Activated CD8-positive, alpha-beta T cell treated with anti-CD3 and anti-CD28 coated beads, Interleukin-2, amount 10 ng/mL, durations not matched to agents 7 days and 5 days (primary cell): Measurements from ENCODE around the gene PSRC1. TPM values are rescaled to one million over a fixed set of nuclear protein-coding genes. Genes with fewer than 3 reads are reported as not detected.
A peak's percentile ranks its signal among the peaks of the same experiment; 100 is the strongest.

Experiments used
- ATAC-seq: fragments of 150-1000 bp; cut with Tn5 transposase; one replicate; pipeline ENCODE4 v1.10.0; 2021; ENCODE audit warnings: moderate library complexity
- CTCF ChIA-PET: fragments of 350-600 bp; sonication (Branson Sonifier 250); formaldehyde crosslinking; loops from one replicate; lab custom pipeline; 2021; ENCODE audit warnings: antibody characterized with exemption; lab: Charles Lee
- POLR2A ChIA-PET: fragments of 350-600 bp; sonication (Branson Sonifier 250); formaldehyde crosslinking; loops from one replicate; lab custom pipeline; 2021; ENCODE audit warnings: antibody characterized with exemption; lab: Charles Lee
- DNase-seq: peaks from one replicate; pipeline ENCODE4 v3.0.0-alpha.2; 2020
- H3K27ac Mint-ChIP-seq: one replicate; pipeline ENCODE4 v1.8.0; 2021; ENCODE audit warnings: mild to moderate bottlenecking, mixed read lengths
- H3K27me3 Mint-ChIP-seq: one replicate; pipeline ENCODE4 v1.8.0; 2021; ENCODE audit warnings: low read depth, mixed read lengths
- H3K36me3 Mint-ChIP-seq: one replicate; pipeline ENCODE4 v1.8.0; 2021; ENCODE audit warnings: low read depth, mixed read lengths
- H3K4me1 Mint-ChIP-seq: one replicate; pipeline ENCODE4 v1.8.0; 2021; ENCODE audit warnings: low read depth, mixed read lengths
- H3K4me3 Mint-ChIP-seq: one replicate; pipeline ENCODE4 v1.8.0; 2021; ENCODE audit warnings: mild to moderate bottlenecking, mixed read lengths
- H3K9me3 Mint-ChIP-seq: one replicate; pipeline ENCODE4 v1.8.0; 2022; ENCODE audit warnings: mixed read lengths; ENCODE audit not compliant: insufficient read depth
- total RNA-seq, 2 experiments: library from RNA; stranded (reverse); gene quantifications; one replicate each; pipeline ENCODE4 v1.2.3, GENCODE V29; 2021

The PSRC1 gene
- total RNA-seq, 2 experiments from 2014 or later, result 38.2 to 40.7 TPM

GRCh38 chr1:109262231-109263055 lies 20.5 kb downstream of the PSRC1 start:
- H3K27me3 Mint-ChIP-seq, result no peaks in the 10 kb centered on the region
- no peaks in the 10 kb centered on the region for H3K36me3 Mint-ChIP-seq
- no peaks in the 10 kb centered on the region for H3K9me3 Mint-ChIP-seq
- ChIA-PET POLR2A (interaction anchor here (0.6 kb wide), 1 partner anchor 60 kb away, joined by 5 read pairs; no protein-coding TSS in a partner anchor), CTCF (interaction anchor here (0.6 to 4.3 kb wide), 5 partner anchors 15 to 1376 kb away, joined by 3 to 51 read pairs (median 6); partner anchors contain the start of genes PSRC1 and SORT1)
- ATAC-seq (no peak), DNase-seq (no peak)
- peaks cover 8% of the 10 kb centered on the region for H3K4me1 Mint-ChIP-seq
- no peak overlapping the region for H3K27ac Mint-ChIP-seq
- no peak overlapping the region for H3K4me3 Mint-ChIP-seq

DNA sequence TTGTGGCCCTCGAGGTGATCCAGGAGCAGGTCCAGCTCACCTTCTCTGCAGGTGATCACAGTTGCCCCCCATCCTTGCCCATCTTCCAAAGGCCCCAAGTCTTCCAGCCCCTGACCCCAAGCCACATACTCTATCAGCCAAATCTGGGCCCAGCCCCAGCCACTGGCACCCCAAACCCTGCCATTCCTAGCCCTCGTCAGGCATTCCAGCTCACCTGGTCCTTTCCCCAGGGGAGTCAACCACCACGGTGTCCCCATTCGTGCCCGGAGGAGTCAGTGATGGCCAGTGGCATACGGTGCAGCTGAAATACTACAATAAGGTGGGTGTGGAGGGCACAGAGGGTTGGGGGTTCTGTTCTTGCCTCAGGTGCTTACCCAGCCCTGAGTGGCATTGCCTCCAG lies 21.4 kb downstream of the PSRC1 start:
- H3K27ac Mint-ChIP-seq, result no peak overlapping the region
- DNase-seq, result no peak
- H3K9me3 Mint-ChIP-seq, result no peaks in the 10 kb centered on the region
- peaks cover 5% of the 10 kb centered on the region for H3K4me1 Mint-ChIP-seq
- ChIA-PET CTCF (interaction anchor here (0.6 to 1.1 kb wide), 2 partner anchors 138 to 1376 kb away, joined by 3 read pairs; no protein-coding TSS in a partner anchor), POLR2A (no interaction called here)
- no peaks in the 10 kb centered on the region for H3K27me3 Mint-ChIP-seq
- H3K4me3 Mint-ChIP-seq, result no peak overlapping the region
- H3K36me3 Mint-ChIP-seq, result no peaks in the 10 kb centered on the region
- no peak for ATAC-seq

DNA sequence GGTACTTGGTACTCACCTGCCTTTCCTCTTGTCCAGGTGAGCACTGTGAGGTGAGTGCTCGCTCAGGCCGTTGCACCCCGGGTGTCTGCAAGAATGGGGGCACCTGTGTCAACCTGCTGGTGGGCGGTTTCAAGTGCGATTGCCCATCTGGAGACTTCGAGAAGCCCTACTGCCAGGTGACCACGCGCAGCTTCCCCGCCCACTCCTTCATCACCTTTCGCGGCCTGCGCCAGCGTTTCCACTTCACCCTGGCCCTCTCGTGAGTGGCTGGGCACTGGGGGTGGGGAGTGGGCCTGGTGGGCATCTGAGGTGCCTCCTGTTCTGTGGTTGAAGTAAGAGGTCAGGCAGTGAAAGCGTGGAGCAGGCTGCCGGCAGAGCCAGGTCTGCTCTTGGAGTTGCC lies 21.9 kb downstream of the PSRC1 start:
- ATAC-seq (no peak), DNase-seq (no peak)
- H3K27ac Mint-ChIP-seq, result no peak overlapping the region
- peaks cover 5% of the 10 kb centered on the region for H3K4me1 Mint-ChIP-seq
- CTCF ChIA-PET, result interaction anchor here (0.8 to 1.1 kb wide), 2 partner anchors 138 to 271 kb away, joined by 3 to 4 read pairs; no protein-coding TSS in a partner anchor
- POLR2A ChIA-PET, result no interaction called here
- no peak overlapping the region for H3K4me3 Mint-ChIP-seq
- H3K27me3 Mint-ChIP-seq, result no peaks in the 10 kb centered on the region
- no peaks in the 10 kb centered on the region for H3K9me3 Mint-ChIP-seq
- H3K36me3 Mint-ChIP-seq, result no peaks in the 10 kb centered on the region

- Mint-ChIP-seq H3K9me3 (no peaks in the 10 kb centered on the region), H3K36me3 (no peaks in the 10 kb centered on the region), H3K27ac (peak overlapping the region; percentile 60), H3K4me1 (peaks cover 5% of the 10 kb centered on the region), H3K4me3 (no peak overlapping the region), H3K27me3 (no peaks in the 10 kb centered on the region)
- ChIA-PET POLR2A (no interaction called here), CTCF (interaction anchor here (0.8 to 1.5 kb wide), 3 partner anchors 139 to 273 kb away, joined by 4 to 5 read pairs (median 4); partner anchors contain the start of gene SORT1)
- DNase-seq (no peak), ATAC-seq (no peak)
Observed at GRCh38 chr1:109259674-109260557, 23.0 kb downstream of the PSRC1 start.

DNA sequence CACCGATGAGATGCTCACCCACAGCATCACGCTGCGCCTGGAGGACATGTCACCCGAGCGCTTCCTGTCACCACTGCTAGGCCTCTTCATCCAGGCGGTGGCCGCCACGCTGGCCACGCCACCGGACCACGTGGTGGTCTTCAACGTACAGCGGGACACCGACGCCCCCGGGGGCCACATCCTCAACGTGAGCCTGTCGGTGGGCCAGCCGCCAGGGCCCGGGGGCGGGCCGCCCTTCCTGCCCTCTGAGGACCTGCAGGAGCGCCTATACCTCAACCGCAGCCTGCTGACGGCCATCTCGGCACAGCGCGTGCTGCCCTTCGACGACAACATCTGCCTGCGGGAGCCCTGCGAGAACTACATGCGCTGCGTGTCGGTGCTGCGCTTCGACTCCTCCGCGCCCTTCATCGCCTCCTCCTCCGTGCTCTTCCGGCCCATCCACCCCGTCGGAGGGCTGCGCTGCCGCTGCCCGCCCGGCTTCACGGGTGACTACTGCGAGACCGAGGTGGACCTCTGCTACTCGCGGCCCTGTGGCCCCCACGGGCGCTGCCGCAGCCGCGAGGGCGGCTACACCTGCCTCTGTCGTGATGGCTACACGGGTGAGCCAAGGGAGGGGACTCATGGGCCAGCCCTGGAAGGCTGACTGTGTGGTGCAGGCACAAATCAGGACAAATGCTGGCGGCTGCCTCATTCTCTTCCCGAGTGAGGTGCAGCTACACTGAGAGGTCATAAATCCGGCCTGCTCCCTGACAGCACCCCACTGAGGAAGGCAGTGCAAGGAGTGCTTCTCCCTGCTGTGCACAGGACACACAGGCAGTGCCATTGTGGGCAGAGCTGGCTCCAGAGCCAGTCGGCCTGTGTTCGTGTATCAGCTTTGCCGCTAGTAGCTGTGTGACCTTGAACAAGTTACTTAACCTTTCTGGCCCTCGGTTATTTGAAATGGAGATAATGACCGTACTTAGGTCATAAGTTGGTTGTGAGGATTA lies 24.2 kb downstream of the PSRC1 start:
- ATAC-seq (no peak), DNase-seq (no peak)
- H3K9me3 Mint-ChIP-seq, result no peaks in the 10 kb centered on the region
- CTCF ChIA-PET, result interaction anchor here (1.2 to 1.5 kb wide), 2 partner anchors 140 to 142 kb away, joined by 4 to 5 read pairs; partner anchors contain the start of gene SORT1
- H3K4me1 Mint-ChIP-seq, result peaks cover 8% of the 10 kb centered on the region
- no peaks in the 10 kb centered on the region for H3K27me3 Mint-ChIP-seq
- H3K4me3 Mint-ChIP-seq, result no peak overlapping the region
- H3K36me3 Mint-ChIP-seq, result no peaks in the 10 kb centered on the region
- H3K27ac Mint-ChIP-seq, result no peak overlapping the region
- POLR2A ChIA-PET, result no interaction called here

- CTCF ChIA-PET, result interaction anchor here (1.1 kb wide), 1 partner anchor 274 kb away, joined by 3 read pairs; no protein-coding TSS in a partner anchor
- no peak overlapping the region for H3K27ac Mint-ChIP-seq
- no peak for DNase-seq
- no peaks in the 10 kb centered on the region for H3K27me3 Mint-ChIP-seq
- ATAC-seq, result no peak
- no peaks in the 10 kb centered on the region for H3K36me3 Mint-ChIP-seq
- H3K4me3 Mint-ChIP-seq, result no peak overlapping the region
- peaks cover 7% of the 10 kb centered on the region for H3K4me1 Mint-ChIP-seq
- POLR2A ChIA-PET, result no interaction called here
- no peaks in the 10 kb centered on the region for H3K9me3 Mint-ChIP-seq
Observed at GRCh38 chr1:109257682-109258421, 25.1 kb downstream of the PSRC1 start.

GRCh38 chr1:109256971-109257681 lies 25.8 kb downstream of the PSRC1 start:
- H3K4me1 Mint-ChIP-seq, result peaks cover 7% of the 10 kb centered on the region
- no peak overlapping the region for H3K27ac Mint-ChIP-seq
- CTCF ChIA-PET, result interaction anchor here (0.9 to 1.9 kb wide), 3 partner anchors 18 to 275 kb away, joined by 3 to 6 read pairs (median 3); no protein-coding TSS in a partner anchor
- H3K27me3 Mint-ChIP-seq, result no peaks in the 10 kb centered on the region
- no peaks in the 10 kb centered on the region for H3K9me3 Mint-ChIP-seq
- no peak for ATAC-seq
- DNase-seq, result no peak
- no peaks in the 10 kb centered on the region for H3K36me3 Mint-ChIP-seq
- no peak overlapping the region for H3K4me3 Mint-ChIP-seq
- POLR2A ChIA-PET, result interaction anchor here (1.2 kb wide), 1 partner anchor 291 kb away, joined by 3 read pairs; the partner anchor contains the start of gene GNAI3

DNA sequence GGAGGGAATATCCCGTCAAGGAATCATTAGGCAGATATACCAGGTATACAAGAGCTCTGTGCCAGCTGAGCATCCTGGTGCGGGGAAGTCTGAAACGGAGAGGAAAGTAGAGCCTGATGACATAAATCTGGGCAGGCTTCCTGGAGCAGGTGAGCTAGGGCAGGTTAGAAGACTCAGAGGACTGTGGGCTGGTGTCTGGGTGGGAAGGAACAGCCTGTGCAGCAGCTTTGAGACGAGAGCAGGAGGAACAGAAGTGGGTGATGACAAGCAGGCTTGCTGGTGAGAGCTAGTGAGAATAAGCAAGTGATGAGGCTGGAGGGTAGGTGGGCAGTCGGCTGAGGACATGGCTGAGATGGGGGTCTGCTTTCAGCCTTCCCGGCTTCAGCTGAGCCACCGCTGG lies 26.9 kb downstream of the PSRC1 start:
- DNase-seq, result no peak
- CTCF ChIA-PET, result interaction anchor here (1.9 kb wide), 1 partner anchor 143 kb away, joined by 6 read pairs; no protein-coding TSS in a partner anchor
- Mint-ChIP-seq H3K27me3 (no peaks in the 10 kb centered on the region), H3K36me3 (no peaks in the 10 kb centered on the region), H3K9me3 (no peaks in the 10 kb centered on the region), H3K27ac (peak overlapping the region; percentile 2), H3K4me1 (peaks cover 7% of the 10 kb centered on the region), H3K4me3 (no peak overlapping the region)
- no peak for ATAC-seq
- POLR2A ChIA-PET, result interaction anchor here (1.2 kb wide), 1 partner anchor 292 kb away, joined by 3 read pairs; the partner anchor contains the start of gene GNAI3

DNA sequence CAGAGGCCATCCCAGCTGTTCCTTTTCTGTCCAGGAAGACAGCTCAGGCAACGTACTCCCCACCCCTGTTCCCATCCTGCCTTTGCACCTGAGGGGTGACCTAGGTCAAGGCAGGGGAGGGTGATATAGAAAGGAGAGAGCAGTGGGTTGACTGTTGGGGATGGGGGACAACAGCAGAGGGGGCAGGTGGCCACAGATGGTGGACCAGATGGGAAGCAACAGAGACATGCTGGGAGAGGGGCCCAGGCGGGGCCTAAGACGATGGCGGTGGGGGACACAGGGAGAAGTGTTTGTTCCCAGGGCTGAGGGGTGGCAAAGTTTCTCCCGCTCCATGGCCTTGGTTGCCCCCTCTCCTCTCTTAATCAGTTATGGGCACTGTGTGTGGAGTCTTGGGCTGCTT lies 27.3 kb downstream of the PSRC1 start:
- Mint-ChIP-seq H3K4me1 (peaks cover 7% of the 10 kb centered on the region), H3K27me3 (peaks cover under 1% of the 10 kb centered on the region), H3K9me3 (no peaks in the 10 kb centered on the region), H3K4me3 (no peak overlapping the region), H3K36me3 (no peaks in the 10 kb centered on the region), H3K27ac (no peak overlapping the region)
- DNase-seq (no peak), ATAC-seq (no peak)
- POLR2A ChIA-PET, result interaction anchor here (0.5 kb wide), 1 partner anchor 243 kb away, joined by 3 read pairs; no protein-coding TSS in a partner anchor
- CTCF ChIA-PET, result interaction anchor here (1.9 kb wide), 1 partner anchor 144 kb away, joined by 6 read pairs; no protein-coding TSS in a partner anchor
